Uterus (tissue), 2 donors: ENCODE measurements around the gene AP2A1.

Source experiments
- POLR2A ChIP-seq, 2 donors: fragments of 450-650 bp; IDR thresholded peaks; one replicate each; pipeline ENCODE4 v1.6.1; 2016; ENCODE audit warnings: antibody characterized with exemption in 2 of 2, mild to moderate bottlenecking in 1 of 2, moderate library complexity in 1 of 2
- TF ChIP-seq, protein P1 (sequence below), 4 experiments: fragments of 200-600 bp in 2 of 4; fragments of 450-650 bp in 2 of 4; sonication (generic) in 2 of 4; IDR thresholded peaks; one replicate each; pipeline ENCODE4 v1.5.1; 2016 to 2019; ENCODE audit warnings: antibody characterized with exemption in 4 of 4, mild to moderate bottlenecking in 2 of 4, moderate library complexity in 1 of 4

DNA sequence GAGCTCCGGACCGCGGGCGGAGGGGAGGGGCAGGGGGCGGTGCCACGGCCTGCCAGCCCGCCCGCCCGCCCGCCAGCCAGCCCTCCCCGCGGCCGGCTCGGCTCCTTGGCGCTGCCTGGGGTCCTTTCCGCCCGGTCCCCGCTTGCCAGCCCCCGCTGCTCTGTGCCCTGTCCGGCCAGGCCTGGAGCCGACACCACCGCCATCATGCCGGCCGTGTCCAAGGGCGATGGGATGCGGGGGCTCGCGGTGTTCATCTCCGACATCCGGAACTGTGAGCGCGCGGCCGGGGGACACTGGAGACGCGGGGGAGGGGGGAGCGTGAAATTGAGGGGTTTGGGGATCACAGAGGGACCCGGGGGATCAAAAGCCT is at the start of gene AP2A1:
- TF ChIP-seq, protein P1, sequence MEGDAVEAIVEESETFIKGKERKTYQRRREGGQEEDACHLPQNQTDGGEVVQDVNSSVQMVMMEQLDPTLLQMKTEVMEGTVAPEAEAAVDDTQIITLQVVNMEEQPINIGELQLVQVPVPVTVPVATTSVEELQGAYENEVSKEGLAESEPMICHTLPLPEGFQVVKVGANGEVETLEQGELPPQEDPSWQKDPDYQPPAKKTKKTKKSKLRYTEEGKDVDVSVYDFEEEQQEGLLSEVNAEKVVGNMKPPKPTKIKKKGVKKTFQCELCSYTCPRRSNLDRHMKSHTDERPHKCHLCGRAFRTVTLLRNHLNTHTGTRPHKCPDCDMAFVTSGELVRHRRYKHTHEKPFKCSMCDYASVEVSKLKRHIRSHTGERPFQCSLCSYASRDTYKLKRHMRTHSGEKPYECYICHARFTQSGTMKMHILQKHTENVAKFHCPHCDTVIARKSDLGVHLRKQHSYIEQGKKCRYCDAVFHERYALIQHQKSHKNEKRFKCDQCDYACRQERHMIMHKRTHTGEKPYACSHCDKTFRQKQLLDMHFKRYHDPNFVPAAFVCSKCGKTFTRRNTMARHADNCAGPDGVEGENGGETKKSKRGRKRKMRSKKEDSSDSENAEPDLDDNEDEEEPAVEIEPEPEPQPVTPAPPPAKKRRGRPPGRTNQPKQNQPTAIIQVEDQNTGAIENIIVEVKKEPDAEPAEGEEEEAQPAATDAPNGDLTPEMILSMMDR (IDR thresholded peaks at IDR 0.05) = no peak
- peak; percentile 18 to 46 for TF ChIP-seq POLR2A (IDR thresholded peaks at IDR 0.05)
